Spleen (tissue), 11 donors: ENCODE measurements around the gene EDIL3. TPM values are rescaled to one million over a fixed set of nuclear protein-coding genes. Genes with fewer than 3 reads are reported as not detected.

Experiments
- DNase-seq: peaks from one replicate; pipeline ENCODE4 v3.0.0-alpha.2; 2020
- H3K27ac ChIP-seq, 8 donors: fragments of 200-600 bp; sonication (generic) in 7 of 8; 1 replicate in 4 of 8; 2 replicates in 4 of 8; pipeline versions ENCODE4 v1.5.0 to v1.8.0; 2016 to 2021; ENCODE audit warnings: inconsistent platforms in 4 of 8, mild to moderate bottlenecking in 4 of 8, moderate library complexity in 1 of 8
- H3K27me3 ChIP-seq, 7 donors: fragments of 200-600 bp; sonication (generic) in 6 of 7; replicated peaks in 1 of 7; 1 replicate in 4 of 7; 2 replicates in 3 of 7; pipeline versions ENCODE4 v1.5.0 to v1.8.0; 2016 to 2021; ENCODE audit warnings: inconsistent platforms in 3 of 7, mild to moderate bottlenecking in 1 of 7
- H3K36me3 ChIP-seq, 6 donors: fragments of 200-600 bp; sonication (generic) in 5 of 6; 1 replicate in 4 of 6; 2 replicates in 2 of 6; pipeline versions ENCODE4 v1.5.0 to v1.8.0; 2016 to 2021; ENCODE audit warnings: inconsistent platforms in 2 of 6
- H3K4me1 ChIP-seq, 6 donors: fragments of 200-600 bp; sonication (generic) in 5 of 6; 1 replicate in 3 of 6; 2 replicates in 3 of 6; pipeline versions ENCODE4 v1.5.0 to v1.8.0; 2016 to 2021; ENCODE audit warnings: inconsistent platforms in 3 of 6
- H3K4me3 ChIP-seq, 8 donors: fragments of 200-600 bp; sonication (generic) in 7 of 8; 1 replicate in 4 of 8; 2 replicates in 4 of 8; pipeline versions ENCODE4 v1.5.0 to v1.8.0; 2016 to 2021; ENCODE audit warnings: inconsistent platforms in 4 of 8, mild to moderate bottlenecking in 4 of 8, moderate library complexity in 2 of 8
- H3K9me3 ChIP-seq, 8 donors: fragments of 200-600 bp; sonication (generic) in 7 of 8; 1 replicate in 4 of 8; 2 replicates in 4 of 8; pipeline versions ENCODE4 v1.5.0 to v1.8.0; 2016 to 2021; ENCODE audit warnings: inconsistent platforms in 4 of 8
- CTCF ChIP-seq, 11 experiments: fragments of 200-600 bp in 7 of 11; fragments of 450-650 bp in 4 of 11; sonication (generic) in 4 of 11; IDR thresholded peaks in 8 of 11; conservative IDR thresholded peaks in 3 of 11; 1 replicate in 7 of 11; 2 replicates in 4 of 11; pipeline versions ENCODE4 v1.4.0 to v1.8.0; 2016 to 2021; ENCODE audit warnings: antibody characterized with exemption in 11 of 11, inconsistent platforms in 4 of 11, mild to moderate bottlenecking in 1 of 11
- POLR2A ChIP-seq, 3 donors: fragments of 450-650 bp; IDR thresholded peaks; one replicate each; pipeline ENCODE4 v1.5.1; 2017; ENCODE audit warnings: antibody characterized with exemption in 3 of 3, mild to moderate bottlenecking in 1 of 3
- POLR2AphosphoS5 ChIP-seq, 3 donors: sonication (generic); formaldehyde crosslinking; IDR thresholded peaks; one replicate each; pipeline ENCODE4 v1.5.1; 2017; ENCODE audit warnings: antibody characterized with exemption in 3 of 3
- WGBS, 5 donors: extraction: QIAGEN DNeasy Blood & Tissue Kit in 3 of 5; methylation state at CpG; one replicate each; pipeline versions ENCODE4 v1.1.5 to v1.1.7; 2013 to 2018; 5-methylcytosine and 5-hydroxymethylcytosine counted together
- intact Hi-C: fragments of 100-400 bp; cut with DNase I; formaldehyde crosslinking; loops from one replicate; pipeline ENCODE4 v1.15.0; 2023; ENCODE audit warnings: low total_unique reads
- polyA plus RNA-seq, 3 donors: library from polyadenylated mRNA; stranded (reverse); fragments of 200-250 nt; gene quantifications; one replicate each; pipeline ENCODE4 v1.2.1, GENCODE V29; 2013
- total RNA-seq, 7 donors: library from RNA; depleted of rRNA in 3 of 7; stranded (reverse); fragments of >200 nt in 3 of 7; fragmentation: NEBNext Ultra II Directional in 4 of 7; extraction: Animal tissue kit (Norgen Biotek cat#: 25700) in 4 of 7; gene quantifications; one replicate each; pipeline versions ENCODE4 v1.1.0 to v1.2.1, GENCODE V29; 2016 to 2021
- donor health status: healthy with polysubstance abuse.
- donor health status: DM: no; HTN: no; CAD: no; lungs with moderate emphysema.
- donor health status: DM: no; HTN: no; CAD: no.
- donor health status: Bipolar disorder and iron deficiency.
- donor health status: healthy.
- donor health status: DM: no; HTN: no; CAD: no.
- donor health status: DM: yes; HTN: yes; CAD: no.

The EDIL3 gene
- total and polyA plus RNA-seq, 10 donors, result 0.61 to 2.9 (median 2.1) TPM

- WGBS, 5 donors, result 10 to 40% (median 33%) methylated on average over 1 of the region's 1 CpG
- no peaks in the 10 kb centered on the region for H3K4me1 ChIP-seq
- H3K4me3 ChIP-seq, result no peak overlapping the region
- no peaks in the 10 kb centered on the region for H3K36me3 ChIP-seq
- no peaks in the 10 kb centered on the region for H3K9me3 ChIP-seq
- H3K27me3 ChIP-seq, result no peaks in the 10 kb centered on the region
- DNase-seq, result no peak
- intact Hi-C loops, result no loop called here
- TF ChIP-seq POLR2AphosphoS5 (IDR thresholded peaks at IDR 0.05) (no peak), POLR2A (IDR thresholded peaks at IDR 0.05) (no peak), CTCF (IDR thresholded peaks at IDR 0.05 in 8 of 11, conservative IDR thresholded peaks at IDR 0.05 in 3 of 11) (no peak)
- H3K27ac ChIP-seq, result no peak overlapping the region
Observed at GRCh38 chr5:83964271-83964670, 420.4 kb downstream of the EDIL3 start.

GRCh38 chr5:83957188-83957587 is 427.5 kb downstream of the EDIL3 start:
- no peak overlapping the region for H3K27ac ChIP-seq
- intact Hi-C loops, result no loop called here
- no peaks in the 10 kb centered on the region for H3K27me3 ChIP-seq
- H3K4me1 ChIP-seq, result no peaks in the 10 kb centered on the region
- H3K9me3 ChIP-seq, result no peaks in the 10 kb centered on the region
- 81 to 93% (median 88%) methylated on average over 1 of the region's 1 CpG for WGBS, 5 donors
- DNase-seq, result no peak
- no peak overlapping the region for H3K4me3 ChIP-seq
- no peak for TF ChIP-seq CTCF (IDR thresholded peaks at IDR 0.05 in 8 of 11, conservative IDR thresholded peaks at IDR 0.05 in 3 of 11)
- no peaks in the 10 kb centered on the region for H3K36me3 ChIP-seq

- Histone ChIP-seq H3K9me3 (no peaks in the 10 kb centered on the region), H3K36me3 (no peaks in the 10 kb centered on the region), H3K4me3 (no peak overlapping the region), H3K27me3 (no peaks in the 10 kb centered on the region), H3K4me1 (no peaks in the 10 kb centered on the region), H3K27ac (no peak overlapping the region)
- intact Hi-C loops, result no loop called here
- no peak for DNase-seq
- TF ChIP-seq POLR2A (IDR thresholded peaks at IDR 0.05) (no peak), POLR2AphosphoS5 (IDR thresholded peaks at IDR 0.05) (no peak), CTCF (IDR thresholded peaks at IDR 0.05 in 8 of 11, conservative IDR thresholded peaks at IDR 0.05 in 3 of 11) (no peak)
Observed at GRCh38 chr5:83956386-83956785, 428.3 kb downstream of the EDIL3 start.

- H3K36me3 ChIP-seq, result no peaks in the 10 kb centered on the region
- no peak overlapping the region for H3K27ac ChIP-seq
- no peaks in the 10 kb centered on the region for H3K4me1 ChIP-seq
- WGBS, 5 donors, result 92 to 100% (median 97%) methylated on average over 1 of the region's 1 CpG
- TF ChIP-seq POLR2AphosphoS5 (IDR thresholded peaks at IDR 0.05) (no peak), CTCF (IDR thresholded peaks at IDR 0.05 in 8 of 11, conservative IDR thresholded peaks at IDR 0.05 in 3 of 11) (no peak), POLR2A (IDR thresholded peaks at IDR 0.05) (no peak)
- DNase-seq, result no peak
- H3K27me3 ChIP-seq, result no peaks in the 10 kb centered on the region
- H3K4me3 ChIP-seq, result no peak overlapping the region
- no peaks in the 10 kb centered on the region for H3K9me3 ChIP-seq
- intact Hi-C loops, result no loop called here
Observed at GRCh38 chr5:83955916-83956315, 428.8 kb downstream of the EDIL3 start.
